H1 (cell line): ENCODE measurements around the gene MRPS30. TPM values are rescaled to one million over a fixed set of nuclear protein-coding genes. Genes with fewer than 3 reads are reported as not detected.

Experiments
- CTCF ChIA-PET: fragments of 300-600 bp; sonication (Branson Sonifier 250); formaldehyde crosslinking; loops from one replicate; lab custom pipeline; 2021; ENCODE audit not compliant: partially characterized antibody; lab: Charles Lee
- POLR2A ChIA-PET: fragments of 300-600 bp; sonication (Branson Sonifier 250); formaldehyde crosslinking; loops from one replicate; lab custom pipeline; 2021; ENCODE audit warnings: inconsistent platforms; ENCODE audit not compliant: partially characterized antibody; lab: Charles Lee
- DNase-seq, 2 experiments: peaks; one replicate each; pipeline versions ENCODE4 v3.0.0 to v3.0.0-alpha.2; 2010 to 2022; ENCODE audit warnings: low spot score in 2 of 2, low read depth in 1 of 2, mixed read lengths in 1 of 2
- FAIRE-seq: peaks from 2 replicates; lab custom pipeline; 2011; peaks lifted over from hg19 to GRCh38; lab: Jason Lieb, UNC
- H2AFZ ChIP-seq: 2 replicates; pipeline ENCODE4 v1.8.1; 2012; ENCODE audit warnings: low read length, inconsistent platforms
- H2AK5ac ChIP-seq: 2 replicates; pipeline ENCODE4 v1.6.1; 2013; ENCODE audit warnings: low read depth, low read length
- H2BK120ac ChIP-seq: replicated peaks from 2 replicates; pipeline ENCODE3; 2013; ENCODE audit warnings: low read depth, low read length, inconsistent platforms
- H2BK12ac ChIP-seq: 2 replicates; pipeline ENCODE4 v1.6.1; 2013; ENCODE audit warnings: low read depth, low read length
- H2BK15ac ChIP-seq: 2 replicates; pipeline ENCODE4 v1.6.1; 2013; ENCODE audit warnings: low read length
- H2BK20ac ChIP-seq: 2 replicates; pipeline ENCODE4 v1.6.1; 2013; ENCODE audit warnings: low read length
- H2BK5ac ChIP-seq: 2 replicates; pipeline ENCODE4 v1.6.1; 2013; ENCODE audit warnings: low read depth, low read length
- H3K14ac ChIP-seq: 2 replicates; pipeline ENCODE4 v1.6.1; 2013; ENCODE audit warnings: inconsistent platforms; ENCODE audit not compliant: insufficient read length
- H3K18ac ChIP-seq: 2 replicates; pipeline ENCODE4 v1.6.1; 2013; ENCODE audit warnings: low read length; ENCODE audit errors: extremely low read depth
- H3K23ac ChIP-seq: 2 replicates; pipeline ENCODE4 v1.6.1; 2013; ENCODE audit warnings: inconsistent platforms; ENCODE audit not compliant: insufficient read length
- H3K23me2 ChIP-seq: 2 replicates; pipeline ENCODE4 v1.6.1; 2013; ENCODE audit warnings: low read depth, low read length
- H3K27ac ChIP-seq: 2 replicates; pipeline ENCODE4 v1.6.1; 2011; ENCODE audit warnings: low read depth, low read length, inconsistent platforms
- H3K27me3 ChIP-seq, 4 experiments: replicated peaks in 1 of 4; 1 replicate in 1 of 4; 2 replicates in 3 of 4; pipeline versions ENCODE4 v1.6.1 to v1.8.1; 2011 to 2013; ENCODE audit warnings: low read length in 3 of 4, mild to moderate bottlenecking in 3 of 4, inconsistent platforms in 2 of 4, mixed read lengths in 2 of 4, moderate library complexity in 1 of 4; ENCODE audit not compliant: control insufficient read depth in 3 of 4, insufficient read depth in 3 of 4; ENCODE audit errors: extremely low read depth in 1 of 4
- H3K36me3 ChIP-seq, 4 experiments: 2 replicates each; pipeline versions ENCODE4 v1.6.1 to v1.8.1; 2011 to 2013; ENCODE audit warnings: mild to moderate bottlenecking in 4 of 4, low read length in 3 of 4, moderate library complexity in 2 of 4, control low read depth in 1 of 4, inconsistent platforms in 1 of 4; ENCODE audit not compliant: insufficient read depth in 4 of 4, control insufficient read depth in 2 of 4
- H3K4ac ChIP-seq: replicated peaks from 2 replicates; pipeline ENCODE3; 2013; ENCODE audit warnings: low read length, low read depth, mixed read lengths, inconsistent platforms; ENCODE audit not compliant: insufficient read length
- H3K4me1 ChIP-seq, 4 experiments: replicated peaks in 1 of 4; 1 replicate in 1 of 4; 2 replicates in 3 of 4; pipeline versions ENCODE4 v1.6.1 to v1.8.1; 2011 to 2013; ENCODE audit warnings: low read length in 3 of 4, inconsistent platforms in 2 of 4, mixed read lengths in 1 of 4; ENCODE audit not compliant: insufficient read depth in 4 of 4, control insufficient read depth in 3 of 4
- H3K4me2 ChIP-seq, 2 experiments: 2 replicates each; pipeline versions ENCODE4 v1.6.1 to v1.8.1; 2011 to 2013; ENCODE audit warnings: low read depth in 2 of 2, low read length in 2 of 2, control low read depth in 1 of 2, inconsistent platforms in 1 of 2, mild to moderate bottlenecking in 1 of 2; ENCODE audit not compliant: insufficient read depth in 1 of 2
- H3K4me3 ChIP-seq, 4 experiments: fragments of 200-600, 300-600 bp in 1 of 4; sonication (generic), shearing (Covaris generic), sonication (Bioruptor Twin) in 1 of 4; 2 replicates each; pipeline versions ENCODE4 v1.5.1 to v1.8.1; 2011 to 2016; ENCODE audit warnings: low read length in 4 of 4, low read depth in 3 of 4, control low read depth in 2 of 4, inconsistent platforms in 2 of 4, mild to moderate bottlenecking in 2 of 4, mixed read lengths in 1 of 4, moderate library complexity in 1 of 4; ENCODE audit not compliant: insufficient read depth in 2 of 4; ENCODE audit errors: extremely low read depth in 1 of 4
- H3K56ac ChIP-seq: replicated peaks from 2 replicates; pipeline ENCODE3; 2013; ENCODE audit warnings: low read depth, mild to moderate bottlenecking, mixed read lengths, low read length, inconsistent platforms; ENCODE audit not compliant: insufficient read length
- H3K79me1 ChIP-seq: 2 replicates; pipeline ENCODE4 v1.6.1; 2013; ENCODE audit warnings: low read depth, low read length, control low read depth
- H3K79me2 ChIP-seq, 2 experiments: 2 replicates each; pipeline versions ENCODE4 v1.6.1 to v1.8.1; 2012 to 2013; ENCODE audit warnings: low read length in 2 of 2, mild to moderate bottlenecking in 2 of 2, inconsistent platforms in 1 of 2; ENCODE audit not compliant: insufficient read depth in 2 of 2, control insufficient read depth in 1 of 2
- H3K9ac ChIP-seq, 4 experiments: replicated peaks in 1 of 4; 1 replicate in 1 of 4; 2 replicates in 3 of 4; pipeline versions ENCODE4 v1.6.1 to v1.8.1; 2011 to 2013; ENCODE audit warnings: low read depth in 3 of 4, low read length in 3 of 4, control low read depth in 2 of 4, mild to moderate bottlenecking in 2 of 4, moderate library complexity in 2 of 4, inconsistent platforms in 1 of 4; ENCODE audit errors: extremely low read depth in 1 of 4
- H3K9me3 ChIP-seq, 2 experiments: 2 replicates each; pipeline versions ENCODE4 v1.6.1 to v1.8.1; 2012 to 2013; ENCODE audit warnings: mild to moderate bottlenecking in 2 of 2, moderate library complexity in 2 of 2, control low read depth in 1 of 2, inconsistent platforms in 1 of 2, low read depth in 1 of 2, low read length in 1 of 2, mixed read lengths in 1 of 2; ENCODE audit not compliant: insufficient read depth in 2 of 2
- H4K20me1 ChIP-seq, 2 experiments: replicated peaks in 1 of 2; 2 replicates each; pipeline versions ENCODE3 to v1.8.1; 2011 to 2013; ENCODE audit warnings: inconsistent platforms in 2 of 2, low read length in 2 of 2, mild to moderate bottlenecking in 1 of 2; ENCODE audit not compliant: insufficient read depth in 2 of 2, control insufficient read depth in 1 of 2
- H4K5ac ChIP-seq: 2 replicates; pipeline ENCODE4 v1.6.1; 2013; ENCODE audit warnings: low read length, low read depth, mixed read lengths, inconsistent platforms; ENCODE audit not compliant: insufficient read length
- H4K8ac ChIP-seq: 2 replicates; pipeline ENCODE4 v1.8.0; 2013; ENCODE audit warnings: mild to moderate bottlenecking, moderate library complexity, low read length, inconsistent platforms; ENCODE audit not compliant: insufficient read depth; ENCODE audit errors: extremely low read depth
- H4K91ac ChIP-seq: replicated peaks from 2 replicates; pipeline ENCODE3; 2013; ENCODE audit warnings: low read length, mixed read lengths, inconsistent platforms; ENCODE audit not compliant: insufficient read length
- CBX8 ChIP-seq: fragments of 300-800, 300-1000 bp; sonication (generic); IDR thresholded peaks from 2 replicates; pipeline ENCODE4 v1.7.1; 2016; ENCODE audit warnings: low read depth, low read length, borderline replicate concordance
- FOSL1 ChIP-seq: IDR thresholded peaks from 2 replicates; pipeline ENCODE4 v1.6.1; 2011; ENCODE audit warnings: mild to moderate bottlenecking, low read depth, low read length, moderate library complexity; ENCODE audit not compliant: insufficient read depth
- KDM4A ChIP-seq: IDR thresholded peaks from one replicate; pipeline ENCODE4 v1.7.1; 2012; ENCODE audit warnings: low read depth, mild to moderate bottlenecking, moderate library complexity, low read length, inconsistent platforms; ENCODE audit not compliant: severe bottlenecking
- KDM5A ChIP-seq: fragments of 200-600 bp; IDR thresholded peaks from 2 replicates; pipeline ENCODE4 v1.7.1; 2012; ENCODE audit warnings: mild to moderate bottlenecking, low read length, inconsistent platforms, mixed read lengths
- SAP30 ChIP-seq: fragments of 300-600 bp; sonication (generic); IDR thresholded peaks from 2 replicates; pipeline ENCODE4 v1.7.1; 2012; ENCODE audit warnings: low read length, moderate library complexity, mild to moderate bottlenecking, inconsistent platforms; ENCODE audit not compliant: insufficient read depth, insufficient replicate concordance
- SIX5 ChIP-seq: IDR thresholded peaks from 2 replicates; pipeline ENCODE4 v1.6.1; 2011; ENCODE audit warnings: mild to moderate bottlenecking, low read depth, low read length
- TAF1 ChIP-seq: IDR thresholded peaks from 2 replicates; pipeline ENCODE4 v1.6.1; 2011; ENCODE audit warnings: mild to moderate bottlenecking, low read depth, low read length
- YY1 ChIP-seq: IDR thresholded peaks from 2 replicates; pipeline ENCODE4 v1.6.1; 2011; ENCODE audit warnings: low read depth, mild to moderate bottlenecking, low read length
- WGBS, 2 experiments: shearing (Covaris generic) in 1 of 2; methylation state at CpG; one replicate each; pipeline versions ENCODE4 v1.1.6 to v1.1.7; 2013 to 2015; ENCODE audit warnings: low lambda C conversion rate in 2 of 2, mixed read lengths in 2 of 2, inconsistent platforms in 1 of 2, low coverage in 1 of 2, missing lambda C conversion rate in 1 of 2; ENCODE audit not compliant: insufficient replicate concordance in 2 of 2, insufficient coverage in 1 of 2, insufficient read length in 1 of 2; ENCODE audit errors: extremely low coverage in 1 of 2, missing lambda C conversion rate in 1 of 2; 5-methylcytosine and 5-hydroxymethylcytosine counted together
- polyA plus RNA-seq, 7 experiments: library from polyadenylated mRNA; depleted of rRNA in 3 of 7; stranded (reverse) in 5 of 7; unstranded in 2 of 7; fragments of >200 nt in 5 of 7; fragments of 200-250 nt in 2 of 7; gene quantifications; 1 replicate in 5 of 7; 2 replicates in 1 of 7; 4 replicates in 1 of 7; pipeline versions ENCODE4 v1.2.1 to v1.2.3, GENCODE V29; 2011 to 2013; ENCODE audit warnings: missing spikeins in 2 of 7, mixed read lengths in 2 of 7
- total RNA-seq: library from RNA; stranded (reverse); fragmentation: NEBNext Ultra II Directional; extraction: Animal tissue kit (Norgen Biotek cat#: 25700); gene quantifications from 2 replicates; pipeline ENCODE4 v1.2.1, GENCODE V29; 2021
- TF ChIP-seq, protein P1 (sequence below): IDR thresholded peaks from 2 replicates; pipeline ENCODE4 v1.6.1; 2011; ENCODE audit warnings: low read length, improper control_type of control experiment
- TF ChIP-seq, protein P2 (sequence below): IDR thresholded peaks from 2 replicates; pipeline ENCODE4 v1.6.1; 2012; ENCODE audit warnings: low read length, inconsistent platforms
- TF ChIP-seq, protein P3 (sequence below): IDR thresholded peaks from 2 replicates; pipeline ENCODE4 v1.6.1; 2012; ENCODE audit warnings: inconsistent platforms

The MRPS30 gene
- total and polyA plus RNA-seq, 2 of the 8 experiments (the other 6 are each of a cell fraction or from before 2014, with no cell fraction given) = 61.9 to 85.2 TPM

GRCh38 chr5:44830951-44831350 is 22.2 kb downstream of the MRPS30 start:
- ChIA-PET POLR2A (no interaction called here), CTCF (no interaction called here)
- Histone ChIP-seq H3K14ac (no peak overlapping the region), H3K9ac (no peak overlapping the region), H3K23me2 (no peaks in the 10 kb centered on the region), H2BK120ac (no peak overlapping the region), H2AK5ac (no peak overlapping the region), H2BK20ac (no peak overlapping the region), H3K56ac (no peak overlapping the region), H2BK5ac (no peak overlapping the region), H2BK12ac (no peak overlapping the region), H3K4me1 (peaks cover 0 to 4% (median under 1%) of the 10 kb centered on the region in 4 experiments; a peak in 2 of 7 replicates), H3K79me1 (no peaks in the 10 kb centered on the region), H3K27me3 (no peaks in the 10 kb centered on the region), H3K79me2 (no peaks in the 10 kb centered on the region), H3K4ac (no peak overlapping the region), H3K27ac (no peak overlapping the region), H3K18ac (no peak overlapping the region), H4K20me1 (no peaks in the 10 kb centered on the region), H4K91ac (no peak overlapping the region), H3K4me3 (no peak overlapping the region), H3K23ac (no peak overlapping the region), H2BK15ac (no peak overlapping the region), H4K5ac (no peak overlapping the region), H4K8ac (no peak overlapping the region), H3K36me3 (peaks cover 0 to 3% (median under 1%) of the 10 kb centered on the region in 4 experiments; a peak in 1 of 8 replicates), H3K9me3 (no peaks in the 10 kb centered on the region), H3K4me2 (no peak overlapping the region), H2AFZ (no peak overlapping the region)
- FAIRE-seq (no peak), DNase-seq (no peak)
- WGBS, 2 experiments = 79 to 100% methylated on average over 1 of the region's 1 CpG
- TF ChIP-seq, protein P1, sequence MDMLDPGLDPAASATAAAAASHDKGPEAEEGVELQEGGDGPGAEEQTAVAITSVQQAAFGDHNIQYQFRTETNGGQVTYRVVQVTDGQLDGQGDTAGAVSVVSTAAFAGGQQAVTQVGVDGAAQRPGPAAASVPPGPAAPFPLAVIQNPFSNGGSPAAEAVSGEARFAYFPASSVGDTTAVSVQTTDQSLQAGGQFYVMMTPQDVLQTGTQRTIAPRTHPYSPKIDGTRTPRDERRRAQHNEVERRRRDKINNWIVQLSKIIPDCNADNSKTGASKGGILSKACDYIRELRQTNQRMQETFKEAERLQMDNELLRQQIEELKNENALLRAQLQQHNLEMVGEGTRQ = no peak
- no peak for TF ChIP-seq YY1
- no peak for TF ChIP-seq TAF1
- TF ChIP-seq KDM4A = no peak
- no peak for TF ChIP-seq SIX5
- no peak for TF ChIP-seq SAP30
- TF ChIP-seq, protein P2, sequence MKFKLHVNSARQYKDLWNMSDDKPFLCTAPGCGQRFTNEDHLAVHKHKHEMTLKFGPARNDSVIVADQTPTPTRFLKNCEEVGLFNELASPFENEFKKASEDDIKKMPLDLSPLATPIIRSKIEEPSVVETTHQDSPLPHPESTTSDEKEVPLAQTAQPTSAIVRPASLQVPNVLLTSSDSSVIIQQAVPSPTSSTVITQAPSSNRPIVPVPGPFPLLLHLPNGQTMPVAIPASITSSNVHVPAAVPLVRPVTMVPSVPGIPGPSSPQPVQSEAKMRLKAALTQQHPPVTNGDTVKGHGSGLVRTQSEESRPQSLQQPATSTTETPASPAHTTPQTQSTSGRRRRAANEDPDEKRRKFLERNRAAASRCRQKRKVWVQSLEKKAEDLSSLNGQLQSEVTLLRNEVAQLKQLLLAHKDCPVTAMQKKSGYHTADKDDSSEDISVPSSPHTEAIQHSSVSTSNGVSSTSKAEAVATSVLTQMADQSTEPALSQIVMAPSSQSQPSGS = no peak
- TF ChIP-seq, protein P3, sequence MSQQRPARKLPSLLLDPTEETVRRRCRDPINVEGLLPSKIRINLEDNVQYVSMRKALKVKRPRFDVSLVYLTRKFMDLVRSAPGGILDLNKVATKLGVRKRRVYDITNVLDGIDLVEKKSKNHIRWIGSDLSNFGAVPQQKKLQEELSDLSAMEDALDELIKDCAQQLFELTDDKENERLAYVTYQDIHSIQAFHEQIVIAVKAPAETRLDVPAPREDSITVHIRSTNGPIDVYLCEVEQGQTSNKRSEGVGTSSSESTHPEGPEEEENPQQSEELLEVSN = no peak
- no peak for TF ChIP-seq FOSL1
- TF ChIP-seq CBX8 = no peak
- TF ChIP-seq KDM5A = no peak
